B cell (primary cell): ENCODE results near the gene MLXIP. TPM values are rescaled to one million over a fixed set of nuclear protein-coding genes. Genes with fewer than 3 reads are reported as not detected.
"Not testable (repeated sequence)": the region's sequence is repeated elsewhere in the genome, so short reads cannot be mapped to it uniquely, and the experiment has no call there.

Experiments
- ATAC-seq: fragments of 200-7000 bp; cut with Tn5 transposase; one replicate; pipeline ENCODE4 v1.10.0; 2021; ENCODE audit warnings: low read depth, mild to moderate bottlenecking, moderate number of reproducible peaks, moderate library complexity
- CTCF ChIA-PET: fragments of 350-600 bp; sonication (Branson Sonifier 250); formaldehyde crosslinking; loops from one replicate; lab custom pipeline; 2021; ENCODE audit warnings: antibody characterized with exemption, inconsistent platforms; lab: Charles Lee
- POLR2A ChIA-PET: fragments of 350-600 bp; sonication (Branson Sonifier 250); formaldehyde crosslinking; loops from one replicate; lab custom pipeline; 2021; ENCODE audit warnings: antibody characterized with exemption; lab: Charles Lee
- DNase-seq: peaks from one replicate; pipeline ENCODE4 v3.0.0; 2013
- H2AFZ ChIP-seq: 2 replicates; pipeline ENCODE4 v1.6.1; 2012; ENCODE audit warnings: mild to moderate bottlenecking, low read depth, low read length; ENCODE audit not compliant: insufficient read depth, poor library complexity, severe bottlenecking
- H3K27ac ChIP-seq, 2 donors: 1 replicate in 1 of 2; 2 replicates in 1 of 2; pipeline ENCODE4 v1.5.1; 2012 to 2013; ENCODE audit warnings: low read length in 2 of 2, mild to moderate bottlenecking in 2 of 2, moderate library complexity in 1 of 2
- H3K27me3 ChIP-seq, 4 experiments: fragments of 200-600 bp in 1 of 4; sonication (generic) in 1 of 4; replicated peaks in 1 of 4; 1 replicate in 2 of 4; 2 replicates in 2 of 4; pipeline versions ENCODE4 v1.6.1 to v1.7.0; 2013 to 2016; ENCODE audit warnings: low read length in 3 of 4, mild to moderate bottlenecking in 2 of 4, mixed read lengths in 1 of 4, moderate library complexity in 1 of 4; ENCODE audit not compliant: insufficient read depth in 4 of 4, control insufficient read depth in 3 of 4; ENCODE audit errors: control extremely low read depth in 1 of 4
- H3K36me3 ChIP-seq, 2 experiments: replicated peaks in 1 of 2; 1 replicate in 1 of 2; 2 replicates in 1 of 2; pipeline versions ENCODE4 v1.6.1 to v1.7.1; 2013; ENCODE audit warnings: low read length in 1 of 2; ENCODE audit not compliant: insufficient read depth in 2 of 2, control insufficient read depth in 1 of 2; ENCODE audit errors: control extremely low read depth in 1 of 2, extremely low read depth in 1 of 2
- H3K4me1 ChIP-seq, 2 donors: fragments of 200-600 bp in 1 of 2; sonication (generic) in 1 of 2; 1 replicate in 1 of 2; 2 replicates in 1 of 2; pipeline versions ENCODE4 v1.5.1 to v1.6.1; 2013 to 2017; ENCODE audit warnings: low read length in 2 of 2; ENCODE audit not compliant: control insufficient read depth in 2 of 2, insufficient read depth in 2 of 2
- H3K4me2 ChIP-seq: replicated peaks from 2 replicates; pipeline ENCODE3; 2012; ENCODE audit warnings: mild to moderate bottlenecking, low read depth, low read length; ENCODE audit not compliant: poor library complexity, severe bottlenecking
- H3K4me3 ChIP-seq, 5 experiments: fragments of 200-600 bp in 1 of 5; sonication (generic) in 1 of 5; 1 replicate in 3 of 5; 2 replicates in 2 of 5; pipeline versions ENCODE4 v1.5.1 to v1.7.0; 2011 to 2016; ENCODE audit warnings: low read length in 4 of 5, mild to moderate bottlenecking in 4 of 5, low read depth in 2 of 5, control low read depth in 1 of 5, moderate library complexity in 1 of 5; ENCODE audit not compliant: insufficient read depth in 1 of 5; ENCODE audit errors: control extremely low read depth in 1 of 5, extremely low read depth in 1 of 5
- H3K79me2 ChIP-seq: fragments of 200-600 bp; sonication (generic); one replicate; pipeline ENCODE4 v1.6.0; 2016; ENCODE audit warnings: low read length; ENCODE audit not compliant: control insufficient read depth, insufficient read depth
- H3K9ac ChIP-seq: fragments of 200-600 bp; sonication (generic); 2 replicates; pipeline ENCODE4 v1.6.1; 2017; ENCODE audit warnings: mild to moderate bottlenecking, low read length, moderate library complexity
- H3K9me3 ChIP-seq, 3 donors: one replicate each; pipeline versions ENCODE4 v1.6.1 to v1.7.1; 2013; ENCODE audit warnings: low read length in 2 of 3; ENCODE audit not compliant: control insufficient read depth in 2 of 3, insufficient read depth in 1 of 3; ENCODE audit errors: control extremely low read depth in 1 of 3
- H4K20me1 ChIP-seq: 2 replicates; pipeline ENCODE4 v1.6.0; 2012; ENCODE audit warnings: mild to moderate bottlenecking, low read length; ENCODE audit not compliant: insufficient read depth, control insufficient read depth, poor library complexity, severe bottlenecking
- H3K27ac Mint-ChIP-seq: one replicate; pipeline ENCODE4 v1.8.0; 2021; ENCODE audit warnings: mixed read lengths
- H3K27me3 Mint-ChIP-seq: one replicate; pipeline ENCODE4 v1.8.0; 2021; ENCODE audit warnings: mixed read lengths
- H3K4me1 Mint-ChIP-seq: one replicate; pipeline ENCODE4 v1.8.0; 2021; ENCODE audit warnings: mixed read lengths
- H3K4me3 Mint-ChIP-seq: one replicate; pipeline ENCODE4 v1.8.0; 2021; ENCODE audit warnings: mixed read lengths
- H3K9me3 Mint-ChIP-seq: one replicate; pipeline ENCODE4 v1.8.0; 2022; ENCODE audit warnings: mixed read lengths; ENCODE audit not compliant: insufficient read depth
- CTCF ChIP-seq: fragments of 200-600 bp; IDR thresholded peaks from one replicate; pipeline ENCODE4 v1.8.0; 2022; ENCODE audit warnings: antibody characterized with exemption, mild to moderate bottlenecking
- EZH2 ChIP-seq: IDR thresholded peaks from 2 replicates; pipeline ENCODE4 v1.6.1; 2012; ENCODE audit warnings: borderline replicate concordance, low read depth, mild to moderate bottlenecking, moderate library complexity, low read length; ENCODE audit not compliant: insufficient read depth, poor library complexity, severe bottlenecking
- WGBS: methylation state at CpG from one replicate; pipeline ENCODE4 v1.1.5; 2013; ENCODE audit warnings: missing lambda C conversion rate; ENCODE audit not compliant: insufficient coverage; 5-methylcytosine and 5-hydroxymethylcytosine counted together
- intact Hi-C: fragments of 100-400 bp; cut with micrococcal nuclease; formaldehyde crosslinking; loops from one replicate; pipeline ENCODE4 v1.10.0; 2022
- polyA plus RNA-seq: library from polyadenylated mRNA; depleted of rRNA; stranded (reverse); fragments of >200 nt; gene quantifications from 2 replicates; pipeline ENCODE4 v1.2.3, GENCODE V29; 2012
- total RNA-seq, 2 donors: library from RNA; stranded (reverse); fragments of 120-200 nt in 1 of 2; gene quantifications; 1 replicate in 1 of 2; 2 replicates in 1 of 2; pipeline versions ENCODE4 v1.2.3 to v1.2.4, GENCODE V29; 2013 to 2022

The MLXIP gene
- total and polyA plus RNA-seq, 2 donors (not counting 1 experiment from before 2014, with no cell fraction given): 28.1 to 91.2 TPM

DNA sequence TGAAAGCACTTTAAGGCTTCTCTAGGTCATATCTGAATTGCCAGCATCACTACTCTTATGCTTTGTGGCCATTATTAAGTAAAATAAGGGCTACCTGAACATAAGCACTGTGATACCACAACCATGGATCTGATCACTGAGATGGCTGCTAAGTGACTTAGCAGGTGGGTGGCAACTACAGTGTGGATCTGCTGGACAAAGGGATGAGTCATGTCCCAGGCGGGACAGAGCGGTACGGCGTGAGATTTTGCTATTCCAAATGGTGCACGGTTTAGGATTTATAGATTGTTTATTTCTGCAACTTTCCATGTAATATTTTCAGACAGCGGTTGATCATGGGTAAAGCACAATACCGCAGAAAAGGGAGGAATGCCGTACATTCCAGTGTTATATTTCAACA lies 39.4 kb downstream of the MLXIP start:
- WGBS: 100% methylated on average over 6 of the region's 8 CpGs
- H3K27me3 ChIP-seq: no peaks in the 10 kb centered on the region
- ChIA-PET POLR2A (no interaction called here), CTCF (interaction anchor here (0.6 to 1.2 kb wide), 3 partner anchors 19 to 75 kb away, joined by 3 read pairs; no protein-coding TSS in a partner anchor)
- Mint-ChIP-seq H3K27me3 (no peaks in the 10 kb centered on the region), H3K9me3 (no peaks in the 10 kb centered on the region), H3K27ac (no peak overlapping the region), H3K4me1 (peaks cover 12% of the 10 kb centered on the region), H3K4me3 (no peak overlapping the region)
- no peak for DNase-seq
- peaks cover 53% of the 10 kb centered on the region for H4K20me1 ChIP-seq
- intact Hi-C loops: no loop called here
- peaks cover 2 to 11% of the 10 kb centered on the region in 2 experiments for H3K36me3 ChIP-seq
- no peak overlapping the region for H3K9ac ChIP-seq
- H3K27ac ChIP-seq: no peak overlapping the region
- TF ChIP-seq CTCF (no peak), EZH2 (no peak)
- peaks cover 2% of the 10 kb centered on the region in 2 donors for H3K4me1 ChIP-seq
- no peaks in the 10 kb centered on the region for H3K9me3 ChIP-seq
- H2AFZ ChIP-seq: no peak overlapping the region
- H3K79me2 ChIP-seq: peaks cover 64% of the 10 kb centered on the region
- H3K4me2 ChIP-seq: no peak overlapping the region
- ATAC-seq: no peak
- no peak overlapping the region for H3K4me3 ChIP-seq

DNA sequence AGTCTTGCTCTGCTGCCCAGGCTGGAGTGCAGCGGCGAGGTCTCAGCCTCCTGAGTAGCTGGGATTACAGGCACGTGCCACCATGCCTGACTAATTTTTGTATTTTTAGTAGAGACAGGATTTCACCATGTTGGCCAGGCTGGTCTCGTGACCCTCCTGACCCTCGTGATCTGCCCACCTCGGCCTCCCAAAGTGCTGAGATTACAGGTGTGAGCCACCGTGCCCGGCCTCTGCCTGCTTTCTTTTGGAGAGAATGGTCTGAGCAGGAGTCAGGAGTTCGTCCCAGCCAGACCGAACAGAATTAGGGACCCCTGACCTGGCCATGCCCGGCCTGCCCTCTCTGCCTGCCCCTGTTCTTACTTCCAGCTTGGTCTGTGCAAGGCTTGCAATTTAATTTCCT lies 42.8 kb downstream of the MLXIP start:
- CTCF ChIA-PET: interaction anchor here (0.6 to 9.7 kb wide), 9 partner anchors 14 to 167 kb away, joined by 3 to 154 read pairs (median 18); partner anchors contain the start of gene MLXIP
- H3K4me3 ChIP-seq, H2AFZ ChIP-seq, POLR2A ChIA-PET, H3K9ac ChIP-seq, ATAC-seq, H3K9me3 Mint-ChIP-seq, H3K4me3 Mint-ChIP-seq, H3K4me2 ChIP-seq, H3K27ac Mint-ChIP-seq, H3K27ac ChIP-seq, H3K4me1 ChIP-seq, H3K9me3 ChIP-seq, H3K27me3 ChIP-seq, H3K27me3 Mint-ChIP-seq, DNase-seq: not testable (repeated sequence)
- Histone ChIP-seq H4K20me1 (peaks cover 69% of the 10 kb centered on the region), H3K36me3 (peaks cover 0 to 11% of the 10 kb centered on the region in 2 experiments), H3K79me2 (peaks cover 69% of the 10 kb centered on the region)
- H3K4me1 Mint-ChIP-seq: peaks cover 21% of the 10 kb centered on the region
- whole genome bisulfite sequencing: 100% methylated on average over 6 of the region's 11 CpGs
- intact Hi-C loops: loop anchor here (5.0 kb wide), 1 partner anchor 39 kb away; no protein-coding TSS in a partner anchor
